CD4-positive, alpha-beta T cell (primary cell): Measurements from ENCODE around the gene CLDN6. TPM values are rescaled to one million over a fixed set of nuclear protein-coding genes. Genes with fewer than 3 reads are reported as not detected.
A peak's percentile ranks its signal among the peaks of the same experiment; 100 is the strongest.
"Not testable (repeated sequence)": the region's sequence is repeated elsewhere in the genome, so short reads cannot be mapped to it uniquely, and the experiment has no call there.

Experiments used
- ATAC-seq: fragments of 200-7000 bp; cut with Tn5 transposase; one replicate; pipeline ENCODE4 v1.10.0; 2022; ENCODE audit warnings: mild to moderate bottlenecking; ENCODE audit not compliant: poor library complexity
- CTCF ChIA-PET: fragments of 350-600 bp; sonication (Branson Sonifier 250); formaldehyde crosslinking; loops from one replicate; lab custom pipeline; 2021; ENCODE audit warnings: antibody characterized with exemption, inconsistent platforms; lab: Charles Lee
- POLR2A ChIA-PET: fragments of 350-600 bp; sonication (Branson Sonifier 250); formaldehyde crosslinking; loops from one replicate; lab custom pipeline; 2021; ENCODE audit warnings: antibody characterized with exemption, inconsistent platforms; lab: Charles Lee
- DNase-seq, 14 experiments: peaks; one replicate each; pipeline ENCODE4 v3.0.0-alpha.2; 2013 to 2020; ENCODE audit warnings: mixed read lengths in 2 of 14
- H3K27ac ChIP-seq, 2 donors: one replicate each; pipeline versions ENCODE4 v1.5.1 to v1.7.0; 2013; ENCODE audit warnings: low read length in 2 of 2, low read depth in 1 of 2, mild to moderate bottlenecking in 1 of 2
- H3K27me3 ChIP-seq, 2 experiments: 1 replicate in 1 of 2; 2 replicates in 1 of 2; pipeline versions ENCODE4 v1.6.1 to v1.7.0; 2013; ENCODE audit warnings: low read length in 2 of 2, control low read depth in 1 of 2, mild to moderate bottlenecking in 1 of 2, moderate library complexity in 1 of 2; ENCODE audit not compliant: insufficient read depth in 2 of 2, control insufficient read depth in 1 of 2
- H3K36me3 ChIP-seq: one replicate; pipeline ENCODE4 v1.6.1; 2013; ENCODE audit warnings: low read length, control low read depth; ENCODE audit not compliant: insufficient read depth
- H3K4me1 ChIP-seq: one replicate; pipeline ENCODE4 v1.6.1; 2013; ENCODE audit warnings: low read length, control low read depth; ENCODE audit not compliant: insufficient read depth
- H3K4me3 ChIP-seq: one replicate; pipeline ENCODE4 v1.5.1; 2013; ENCODE audit warnings: mild to moderate bottlenecking, low read length, moderate library complexity
- H3K9me3 ChIP-seq, 2 experiments: 1 replicate in 1 of 2; 2 replicates in 1 of 2; pipeline versions ENCODE4 v1.6.1 to v1.7.0; 2013; ENCODE audit warnings: low read length in 2 of 2, mild to moderate bottlenecking in 2 of 2, control low read depth in 1 of 2, moderate library complexity in 1 of 2; ENCODE audit not compliant: control insufficient read depth in 1 of 2, insufficient read depth in 1 of 2
- H3K27ac Mint-ChIP-seq: one replicate; pipeline ENCODE4 v1.8.0; 2020; ENCODE audit warnings: mixed read lengths
- H3K27me3 Mint-ChIP-seq: one replicate; pipeline ENCODE4 v1.8.0; 2021; ENCODE audit warnings: mixed read lengths
- H3K36me3 Mint-ChIP-seq: one replicate; pipeline ENCODE4 v1.8.0; 2021; ENCODE audit warnings: low read depth, mixed read lengths
- H3K4me1 Mint-ChIP-seq: one replicate; pipeline ENCODE4 v1.8.0; 2021; ENCODE audit warnings: low read depth, mixed read lengths
- H3K4me3 Mint-ChIP-seq: one replicate; pipeline ENCODE4 v1.8.0; 2020; ENCODE audit warnings: mild to moderate bottlenecking, mixed read lengths
- H3K9me3 Mint-ChIP-seq: one replicate; pipeline ENCODE4 v1.8.0; 2020; ENCODE audit warnings: mixed read lengths
- CTCF ChIP-seq: fragments of 200-600 bp; IDR thresholded peaks from one replicate; pipeline ENCODE4 v1.8.0; 2022; ENCODE audit warnings: antibody characterized with exemption, mild to moderate bottlenecking
- intact Hi-C, 2 experiments: fragments of 100-400 bp; cut with DNase I in 1 of 2; cut with micrococcal nuclease in 1 of 2; formaldehyde crosslinking; loops; one replicate each; pipeline versions ENCODE4 v1.15.1 to v1.9.0; 2023 to 2025; cut with DNase I, micrococcal nuclease
- total RNA-seq, 174 experiments: library from RNA in 2 of 174; stranded (reverse) in 2 of 174; gene quantifications; one replicate each; pipeline ENCODE4 v1.2.3 and lab custom pipeline; 2021 to 2026

Gene CLDN6
- total RNA-seq, 2 experiments from 2014 or later = not detected

GRCh38 chr16:3057181-3058138 lies 39.5 kb upstream of the CLDN6 start:
- ChIA-PET CTCF (interaction anchor here (0.9 to 3.1 kb wide), 7 partner anchors 26 to 101 kb away, joined by 3 to 62 read pairs (median 9); partner anchors contain the start of gene ZNF213), POLR2A (interaction anchor here (0.9 to 5.4 kb wide), 5 partner anchors 17 to 72 kb away, joined by 4 to 70 read pairs (median 4); no protein-coding TSS in a partner anchor)
- intact Hi-C loops = loop anchor here (2.0 to 5.0 kb wide), 4 partner anchors 43 to 109 kb away; no protein-coding TSS in a partner anchor
- peaks cover 71% of the 10 kb centered on the region for H3K4me1 ChIP-seq
- Mint-ChIP-seq H3K4me3 (peak overlapping the region; percentile 70), H3K36me3 (peaks cover 25% of the 10 kb centered on the region), H3K9me3 (no peaks in the 10 kb centered on the region), H3K4me1 (peaks cover 50% of the 10 kb centered on the region), H3K27me3 (no peaks in the 10 kb centered on the region), H3K27ac (peak overlapping the region; percentile 61)
- H3K9me3 ChIP-seq = no peaks in the 10 kb centered on the region
- peak overlapping the region; percentile 87 for H3K4me3 ChIP-seq
- ATAC-seq = no peak
- no peak overlapping the region for H3K27ac ChIP-seq
- H3K27me3 ChIP-seq = no peaks in the 10 kb centered on the region
- peaks cover 3% of the 10 kb centered on the region for H3K36me3 ChIP-seq
- TF ChIP-seq CTCF = no peak
- peak in 1 of 14 experiments; percentile 36 for DNase-seq

- intact Hi-C loops = loop anchor here in 1 of 2 experiments (5.0 kb wide), 1 partner anchor 54 kb away; no protein-coding TSS in a partner anchor
- peaks cover 64% of the 10 kb centered on the region for H3K4me1 ChIP-seq
- no peak for TF ChIP-seq CTCF
- no peaks in the 10 kb centered on the region for H3K27me3 ChIP-seq
- ATAC-seq (no peak), DNase-seq (peak in 1 of 14 experiments; percentile 15)
- H3K27ac ChIP-seq = no peak overlapping the region
- Mint-ChIP-seq H3K27ac (peak overlapping the region; percentile 61), H3K9me3 (no peaks in the 10 kb centered on the region), H3K36me3 (peaks cover 30% of the 10 kb centered on the region), H3K4me1 (peaks cover 50% of the 10 kb centered on the region), H3K27me3 (no peaks in the 10 kb centered on the region), H3K4me3 (peak overlapping the region; percentile 70)
- ChIA-PET POLR2A (interaction anchor here (0.8 to 1.1 kb wide), 3 partner anchors 9 to 18 kb away, joined by 3 to 4 read pairs (median 3); no protein-coding TSS in a partner anchor), CTCF (interaction anchor here (0.8 to 1.9 kb wide), 2 partner anchors 25 to 73 kb away, joined by 3 to 7 read pairs; no protein-coding TSS in a partner anchor)
- H3K9me3 ChIP-seq = no peaks in the 10 kb centered on the region
- peaks cover 3% of the 10 kb centered on the region for H3K36me3 ChIP-seq
- H3K4me3 ChIP-seq = no peak overlapping the region
Measured at GRCh38 chr16:3056336-3057180, 38.6 kb upstream of the CLDN6 start.

DNA sequence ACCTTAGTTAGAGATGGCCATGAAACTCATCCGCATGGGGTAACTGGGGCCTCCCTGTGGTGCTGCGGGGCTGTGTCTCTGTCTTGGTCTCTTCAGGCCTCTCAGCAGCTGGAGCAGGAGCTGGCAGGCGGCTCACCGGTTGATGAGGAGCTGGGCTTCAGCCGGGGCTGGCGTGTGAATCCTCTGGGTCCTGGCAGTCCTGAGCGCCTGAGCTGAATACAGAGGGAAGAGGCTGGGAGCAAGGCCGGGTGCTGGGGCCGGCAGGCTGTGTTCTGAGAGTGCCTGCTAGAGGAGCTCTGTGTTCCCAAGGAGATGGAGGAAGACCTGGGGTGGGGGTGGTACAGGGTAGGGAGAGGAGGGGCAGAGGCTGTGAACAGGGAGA lies 37.7 kb upstream of the CLDN6 start:
- DNase-seq = peak in 1 of 14 experiments; percentile 15
- not testable (repeated sequence) for H3K9me3 Mint-ChIP-seq, H3K27ac ChIP-seq, H3K36me3 ChIP-seq, ATAC-seq, H3K27me3 Mint-ChIP-seq, H3K9me3 ChIP-seq, H3K4me3 ChIP-seq, H3K27me3 ChIP-seq
- ChIA-PET POLR2A (interaction anchor here (0.8 to 0.9 kb wide), 2 partner anchors 8 to 11 kb away, joined by 3 read pairs; no protein-coding TSS in a partner anchor), CTCF (interaction anchor here (0.6 to 1.9 kb wide), 2 partner anchors 74 to 75 kb away, joined by 3 to 7 read pairs; no protein-coding TSS in a partner anchor)
- Mint-ChIP-seq H3K4me1 (peaks cover 50% of the 10 kb centered on the region), H3K27ac (peak overlapping the region; percentile 67), H3K4me3 (peak overlapping the region; percentile 54), H3K36me3 (peaks cover 30% of the 10 kb centered on the region)
- peaks cover 59% of the 10 kb centered on the region for H3K4me1 ChIP-seq
- intact Hi-C loops = loop anchor here in 1 of 2 experiments (5.0 kb wide), 1 partner anchor 53 kb away; no protein-coding TSS in a partner anchor
